ENCODE results near the gene AVEN. TPM values are rescaled to one million over a fixed set of nuclear protein-coding genes. Genes with fewer than 3 reads are reported as not detected.
"Not testable (repeated sequence)": the region's sequence is repeated elsewhere in the genome, so short reads cannot be mapped to it uniquely, and the experiment has no call there.

Gene AVEN
- total and polyA plus RNA-seq, 2 experiments from 2014 or later, result 10.7 to 31.7 TPM

GRCh38 chr15:34019369-34019990 is 19.5 kb downstream of the AVEN start:
- Histone ChIP-seq H3K27ac (no peak overlapping the region), H3K27me3 (no peaks in the 10 kb centered on the region), H3K4me1 (ENCODE audit: low read depth) (no peaks in the 10 kb centered on the region), H3K36me3 (no peaks in the 10 kb centered on the region), H3K9me3 (ENCODE audit: low read depth) (no peaks in the 10 kb centered on the region), H3K4me3 (no peak overlapping the region)
- no peak for DNase-seq (ENCODE audit: low read depth in 1 of 2, low spot score in 1 of 2)
- no peak for TF ChIP-seq CTCF (IDR thresholded peaks at IDR 0.05; ENCODE audit: low read depth, low read length)

- H3K27ac ChIP-seq, result not testable (repeated sequence)
These were observed 20.3 kb downstream of the AVEN start for GRCh38 chr15:34018738-34019137.

GRCh38 chr15:34018021-34018645 is 20.9 kb downstream of the AVEN start:
- TF ChIP-seq CTCF (IDR thresholded peaks at IDR 0.05; ENCODE audit: low read depth, low read length), result no peak
- no peaks in the 10 kb centered on the region for H3K4me1 ChIP-seq (ENCODE audit: low read depth)
- no peaks in the 10 kb centered on the region for H3K27me3 ChIP-seq
- no peak for DNase-seq (ENCODE audit: low read depth in 1 of 2, low spot score in 1 of 2)
- no peaks in the 10 kb centered on the region for H3K36me3 ChIP-seq
- no peaks in the 10 kb centered on the region for H3K9me3 ChIP-seq (ENCODE audit: low read depth)
- no peak overlapping the region for H3K4me3 ChIP-seq
- no peak overlapping the region for H3K27ac ChIP-seq

More at GRCh38 chr15:34018738-34019137, 20.3 kb downstream of the AVEN start:
- H3K9me3 ChIP-seq (ENCODE audit: low read depth); DNase-seq (ENCODE audit: low read depth in 1 of 2, low spot score in 1 of 2); H3K4me1 ChIP-seq (ENCODE audit: low read depth); H3K4me3 ChIP-seq; H3K36me3 ChIP-seq; H3K27me3 ChIP-seq: not testable (repeated sequence)

GRCh38 chr15:34014556-34014955 is 24.4 kb downstream of the AVEN start:
- no peak overlapping the region for H3K27ac ChIP-seq
- peak in 1 of 2 donors; percentile 39 for DNase-seq (ENCODE audit: low read depth in 1 of 2, low spot score in 1 of 2)
- H3K4me3 ChIP-seq, result no peak overlapping the region
- H3K27me3 ChIP-seq, result no peaks in the 10 kb centered on the region
- H3K36me3 ChIP-seq, result no peaks in the 10 kb centered on the region
- no peak for TF ChIP-seq CTCF (IDR thresholded peaks at IDR 0.05; ENCODE audit: low read depth, low read length)
- H3K9me3 ChIP-seq (ENCODE audit: low read depth), result no peaks in the 10 kb centered on the region
- peaks cover 10% of the 10 kb centered on the region for H3K4me1 ChIP-seq (ENCODE audit: low read depth)

- Histone ChIP-seq H3K27me3 (no peaks in the 10 kb centered on the region), H3K9me3 (ENCODE audit: low read depth) (no peaks in the 10 kb centered on the region), H3K4me3 (no peak overlapping the region), H3K4me1 (ENCODE audit: low read depth) (peaks cover 10% of the 10 kb centered on the region), H3K27ac (no peak overlapping the region), H3K36me3 (no peaks in the 10 kb centered on the region)
- no peak for DNase-seq (ENCODE audit: low read depth in 1 of 2, low spot score in 1 of 2)
- no peak for TF ChIP-seq CTCF (IDR thresholded peaks at IDR 0.05; ENCODE audit: low read depth, low read length)
These were observed 25.3 kb downstream of the AVEN start for GRCh38 chr15:34013746-34014145.

- Histone ChIP-seq H3K4me1 (ENCODE audit: low read depth) (peaks cover 10% of the 10 kb centered on the region), H3K27me3 (no peaks in the 10 kb centered on the region), H3K36me3 (no peaks in the 10 kb centered on the region), H3K9me3 (ENCODE audit: low read depth) (no peaks in the 10 kb centered on the region), H3K27ac (peak overlapping the region; percentile 39), H3K4me3 (no peak overlapping the region)
- DNase-seq (ENCODE audit: low read depth in 1 of 2, low spot score in 1 of 2), result peak in 1 of 2 donors; percentile 49
- no peak for TF ChIP-seq CTCF (IDR thresholded peaks at IDR 0.05; ENCODE audit: low read depth, low read length)
These were observed 26.5 kb downstream of the AVEN start for GRCh38 chr15:34012461-34013028.
